GM18861 (cell line): ENCODE results near the gene ERN1.
A peak's percentile ranks its signal among the peaks of the same experiment; 100 is the strongest.
"Not testable (repeated sequence)": the region's sequence is repeated elsewhere in the genome, so short reads cannot be mapped to it uniquely, and the experiment has no call there.

Experiments
- ATAC-seq: cut with Tn5 transposase; IDR thresholded peaks from one replicate; pipeline ENCODE4 v1.9.1; 2021; ENCODE audit not compliant: unreplicated experiment

ERN1 gene

DNA sequence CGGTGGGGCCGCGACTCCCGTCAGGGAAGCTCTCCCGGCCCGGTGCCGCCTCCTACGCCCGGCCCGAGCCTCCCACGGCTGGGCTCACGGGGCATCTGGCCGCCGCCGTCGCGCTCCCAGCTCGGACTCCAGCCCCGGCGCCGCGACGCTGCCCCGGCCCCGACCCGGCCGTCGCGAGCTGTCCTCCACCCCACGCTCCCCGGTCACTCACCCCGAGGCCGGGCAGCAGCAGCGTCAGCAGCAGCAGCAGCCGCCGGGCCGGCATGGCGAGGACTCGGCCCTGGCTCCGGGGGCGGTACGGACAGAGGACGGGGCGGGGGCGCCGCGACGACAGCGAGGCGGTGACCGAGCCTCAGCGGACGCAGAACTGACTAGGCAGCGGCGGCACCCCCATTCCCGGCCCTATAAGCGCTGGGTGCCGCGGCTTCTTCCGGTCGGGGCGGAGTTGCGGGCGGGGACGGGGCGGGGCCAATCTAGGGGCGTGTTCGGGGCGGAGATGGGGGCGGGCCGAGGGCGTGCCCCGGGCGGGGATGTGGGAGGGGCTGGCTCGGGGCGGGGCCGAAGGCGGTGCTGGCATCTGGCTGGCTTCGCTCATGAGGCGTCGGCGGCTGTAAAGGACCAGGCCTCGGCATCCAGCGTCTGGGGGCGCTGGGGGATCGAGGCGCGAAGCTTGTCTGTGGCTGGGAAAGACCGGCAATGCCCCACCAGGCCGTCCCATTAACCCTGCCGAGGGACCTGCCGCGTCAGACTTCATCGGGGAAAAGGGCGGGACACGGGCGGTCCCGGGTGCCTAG, at the start of gene ERN1:
Gene ERN1, minus strand, starts transcription at position 380 of the 794 bp plus-strand sequence. Its CDS starts 115 bp downstream, at position 265.
- peak; percentile 53 for ATAC-seq

DNA sequence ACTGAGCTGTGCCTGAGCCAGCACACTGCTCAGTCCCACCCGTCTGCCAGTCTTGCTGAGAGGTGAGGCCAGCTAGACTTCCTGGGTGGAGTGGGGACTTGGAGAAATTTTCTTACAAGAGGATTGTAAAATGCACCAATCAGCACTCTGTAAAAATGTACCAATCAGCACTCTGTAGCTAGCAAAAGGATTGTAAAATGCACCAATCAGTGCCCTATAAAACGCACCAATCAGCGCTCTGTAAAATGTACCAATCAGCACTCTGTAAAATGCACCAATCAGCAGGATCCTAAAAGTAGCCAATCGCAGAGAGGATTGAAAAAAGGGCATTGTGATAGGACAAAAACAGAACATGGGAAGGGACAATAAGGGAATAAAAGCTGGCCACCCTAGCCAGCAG, 49.1 kb upstream of the ERN1 start:
- ATAC-seq = not testable (repeated sequence)

DNA sequence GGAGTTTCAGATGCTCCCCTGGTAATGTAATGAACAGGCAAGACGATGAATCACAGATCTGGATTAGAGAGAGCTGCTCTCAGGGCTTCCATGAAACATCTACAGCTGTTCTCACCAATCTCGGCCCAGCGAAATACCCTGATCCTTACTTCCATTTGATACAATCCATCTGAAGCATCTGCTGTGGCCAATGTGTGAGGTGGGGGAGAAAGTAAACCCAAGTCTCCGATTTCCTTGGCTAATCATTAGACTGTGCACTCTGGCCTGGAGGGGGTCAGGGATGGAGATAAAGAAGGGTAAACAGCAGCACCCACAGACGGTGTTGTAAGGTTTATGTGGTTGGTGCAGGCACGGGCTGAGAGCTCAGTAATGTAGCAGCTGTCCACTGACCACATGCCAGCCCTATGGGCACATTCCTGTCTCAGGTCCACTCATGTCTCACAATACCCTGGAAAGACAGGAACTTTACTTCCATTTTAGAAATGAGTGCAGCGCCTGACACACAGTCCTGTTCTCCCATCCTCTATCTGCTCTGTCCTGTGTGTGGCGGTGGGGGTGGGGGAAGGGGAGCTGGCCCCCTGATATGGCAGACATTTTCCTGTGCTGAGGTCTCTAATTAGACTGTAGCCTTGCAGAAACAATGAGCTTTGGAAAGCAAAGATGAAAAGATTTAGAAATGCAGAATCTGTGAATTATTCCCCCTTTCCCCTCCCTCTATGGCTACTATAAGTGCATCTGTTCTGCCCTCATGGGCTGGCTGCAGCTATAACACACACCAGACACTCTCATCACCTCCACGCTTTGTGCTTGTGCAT, 48.3 kb upstream of the ERN1 start:
- ATAC-seq = no peak

DNA sequence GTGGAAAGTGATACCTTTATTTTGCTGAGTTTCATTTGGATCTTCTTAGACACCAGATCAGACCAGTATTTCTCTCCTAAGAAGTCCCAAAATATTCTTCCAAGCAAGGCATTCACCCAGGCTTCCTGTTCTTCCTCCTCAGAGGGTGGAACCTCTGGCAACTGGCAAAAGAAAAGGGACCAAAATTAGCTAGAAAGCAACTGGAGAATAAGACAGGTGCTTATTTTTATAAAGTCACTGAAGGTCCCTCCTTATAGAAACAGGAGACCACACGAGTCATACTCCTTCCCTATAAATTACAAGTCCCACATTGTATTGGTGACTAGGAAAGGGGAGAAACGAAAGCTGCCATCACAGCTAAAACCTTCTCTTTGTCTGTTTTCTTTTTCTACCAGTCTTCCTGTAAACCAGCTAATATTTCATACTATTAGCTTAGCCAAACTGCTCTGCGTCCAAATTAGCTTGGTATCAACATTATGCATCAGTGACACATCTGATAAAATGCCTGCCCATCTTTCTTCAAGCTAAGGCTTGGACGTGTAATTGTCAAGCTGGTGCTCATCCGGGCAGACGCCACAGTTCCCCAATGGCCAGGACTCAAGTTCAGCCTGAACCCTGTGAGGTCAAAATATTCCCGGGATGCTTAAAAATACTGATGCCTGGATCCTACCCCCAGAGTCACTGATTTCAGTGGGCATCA, 47.5 kb upstream of the ERN1 start:
- no peak for ATAC-seq

DNA sequence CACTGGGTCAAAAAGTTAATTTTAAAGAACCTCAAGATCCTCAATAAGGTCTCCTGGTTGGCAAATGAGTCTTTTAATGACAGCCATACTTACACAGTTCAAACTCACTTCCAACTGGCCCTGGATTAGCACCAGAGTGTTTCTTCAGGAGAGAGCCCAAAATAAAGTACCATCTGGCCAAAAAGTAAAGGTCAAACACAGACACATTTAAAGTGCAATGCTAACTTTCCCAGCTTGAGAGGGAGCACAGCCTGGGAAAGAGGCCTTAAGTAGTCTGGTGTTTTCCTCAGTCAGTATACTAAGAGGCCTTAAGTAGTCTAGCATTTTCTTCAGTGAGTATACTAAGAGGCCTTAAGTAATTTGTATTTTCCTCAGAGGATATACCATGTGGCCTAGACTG, 46.6 kb upstream of the ERN1 start:
- no peak for ATAC-seq

DNA sequence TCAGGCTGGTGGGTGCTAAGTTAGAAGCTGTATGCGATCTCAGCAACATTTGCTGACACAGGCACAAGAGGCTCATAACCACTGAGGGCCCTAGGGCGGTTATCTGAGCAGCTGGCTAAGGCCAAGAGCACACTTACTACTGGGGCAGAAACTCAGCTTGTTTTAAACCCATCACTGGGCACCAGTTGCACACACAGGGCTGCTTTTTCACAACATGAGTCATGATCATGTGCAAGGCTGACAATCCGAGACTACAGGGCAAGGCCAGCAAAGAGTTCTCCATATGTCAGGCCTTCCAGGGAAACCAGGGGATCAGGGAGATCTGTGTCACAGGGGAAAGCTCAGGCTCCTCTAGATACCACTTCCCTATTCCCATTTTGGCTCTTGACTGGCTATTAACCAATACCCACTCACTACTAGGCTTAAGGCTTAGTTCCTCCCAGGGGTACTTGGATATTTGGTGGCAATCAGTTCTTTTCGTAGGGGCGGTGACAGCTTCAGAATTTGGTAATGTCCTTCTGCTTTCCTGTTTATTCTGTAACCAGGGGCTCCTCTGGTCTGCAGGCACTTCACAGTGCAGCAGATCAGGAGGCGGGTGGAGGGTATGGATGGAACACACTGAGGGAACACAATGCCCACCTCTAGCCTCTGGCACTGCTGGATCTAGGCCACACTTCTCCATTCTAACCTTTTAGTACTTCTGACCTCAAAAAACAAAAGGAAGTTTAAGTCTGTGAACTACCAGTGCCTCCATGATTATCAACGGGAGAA, 44.9 kb upstream of the ERN1 start:
- ATAC-seq = no peak

DNA sequence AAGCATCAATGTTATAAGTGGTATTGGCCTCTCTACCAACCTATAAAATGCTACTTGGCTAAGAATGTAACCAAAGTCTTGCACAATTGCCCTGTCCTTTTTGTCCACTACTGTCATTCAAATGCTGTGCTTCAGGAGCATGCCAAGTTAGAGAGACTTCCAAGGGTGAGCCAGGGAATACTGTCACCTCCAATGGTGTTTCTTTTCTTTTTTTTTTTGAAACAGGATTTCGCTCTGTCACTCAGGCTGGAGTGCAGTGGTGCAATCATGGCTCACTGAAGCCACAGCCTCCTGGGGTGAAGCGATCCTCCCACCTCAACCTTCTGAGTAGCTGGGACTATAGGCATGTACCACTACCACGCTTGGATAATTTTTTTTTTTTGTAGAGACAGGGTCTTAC, 43.7 kb upstream of the ERN1 start:
- ATAC-seq = no peak

DNA sequence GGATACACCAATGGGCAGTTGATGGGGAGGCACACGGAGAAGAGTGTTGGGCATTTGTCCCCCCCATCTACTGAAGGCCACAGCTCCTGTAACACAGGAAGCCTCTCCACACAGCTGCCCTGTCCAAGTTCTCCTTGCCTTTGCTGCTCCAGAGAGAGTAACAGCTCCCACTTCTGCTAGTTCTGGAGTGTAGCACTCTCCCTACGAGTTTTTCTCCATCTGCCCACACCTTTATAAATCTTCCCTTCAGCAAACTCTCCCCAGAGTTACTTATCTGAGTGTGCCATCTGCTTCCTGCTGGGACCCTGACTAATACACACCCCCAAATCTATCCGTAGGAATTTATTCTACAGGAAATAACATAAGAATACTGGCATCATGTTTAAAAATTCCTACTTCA, 42.6 kb upstream of the ERN1 start:
- no peak for ATAC-seq

DNA sequence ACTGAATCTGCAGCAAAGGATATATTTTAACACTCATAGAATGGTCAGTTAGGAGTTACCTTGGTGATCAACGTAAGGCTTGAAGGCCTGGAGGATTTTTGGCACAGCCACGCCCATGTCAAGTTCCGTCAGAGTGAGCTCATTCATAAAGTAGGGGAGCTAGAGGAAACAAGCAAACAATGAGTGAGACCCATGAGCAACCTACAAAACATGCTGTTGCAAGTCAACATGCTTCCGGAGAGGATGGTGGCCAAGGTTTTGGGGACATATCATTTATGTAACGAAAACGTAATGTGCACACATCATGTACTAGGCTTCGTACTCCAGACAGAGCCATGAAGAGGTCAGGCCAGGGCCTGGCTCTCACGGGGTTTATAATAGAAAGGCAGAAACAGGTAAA, 41.1 kb upstream of the ERN1 start:
- ATAC-seq = no peak

DNA sequence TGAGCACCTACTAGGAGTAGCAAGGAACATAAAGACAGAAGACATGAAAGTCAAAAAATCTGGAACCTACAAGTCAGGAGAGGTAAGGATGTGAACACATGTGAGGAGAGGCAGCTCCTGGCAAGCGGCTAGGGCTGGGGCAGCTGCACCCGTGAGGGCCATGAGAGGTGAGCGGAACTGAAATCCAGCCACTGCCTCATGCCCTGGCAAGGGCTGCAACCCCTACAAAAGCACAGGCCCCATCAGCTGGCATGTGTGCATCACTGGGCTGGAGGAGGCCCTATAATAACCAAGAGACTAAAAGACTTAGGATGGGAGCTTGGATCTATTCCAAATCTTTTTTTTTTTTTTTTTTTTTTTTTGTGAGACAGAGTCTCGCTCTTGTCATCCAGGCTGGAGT, 40.3 kb upstream of the ERN1 start:
- ATAC-seq = no peak

DNA sequence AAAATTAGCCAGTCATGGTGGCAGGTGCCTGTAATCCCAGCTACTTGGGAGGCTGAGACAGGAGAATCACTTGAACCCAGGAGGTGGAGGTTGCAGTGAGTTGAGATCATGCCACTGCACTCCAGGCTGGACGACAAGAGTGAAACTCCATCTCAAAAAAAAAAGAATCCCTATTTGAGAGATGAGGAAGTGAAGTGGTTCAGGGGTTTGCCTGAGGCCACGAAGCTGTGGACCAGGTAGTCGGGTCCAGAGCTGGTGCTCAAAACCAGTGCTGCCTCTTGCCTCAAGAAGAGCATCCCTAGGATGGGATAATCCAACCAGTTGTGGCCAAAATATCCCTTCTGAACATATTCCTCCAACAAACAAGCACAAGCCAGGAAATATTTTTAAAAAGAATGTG, 37.7 kb upstream of the ERN1 start:
- not testable (repeated sequence) for ATAC-seq

DNA sequence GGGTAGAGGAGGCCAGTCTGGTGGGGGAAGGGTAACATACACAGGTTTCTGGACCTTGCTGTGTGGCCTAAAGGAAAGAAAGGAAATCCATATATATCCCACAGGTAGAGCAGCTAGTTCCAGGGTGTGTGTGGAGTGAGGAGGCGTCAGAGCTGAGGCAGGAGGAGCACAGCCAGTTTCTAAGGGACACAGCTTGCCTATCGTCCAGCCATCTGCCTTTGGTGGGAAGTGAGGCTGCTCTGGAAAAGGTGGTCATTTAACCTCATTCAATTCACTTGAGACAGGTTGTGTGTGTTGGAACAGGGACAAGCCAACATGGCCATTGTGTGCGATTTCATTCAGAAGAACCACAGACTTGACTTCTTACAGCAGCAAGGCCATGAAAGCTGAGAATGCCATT, 36.9 kb upstream of the ERN1 start:
- no peak for ATAC-seq

DNA sequence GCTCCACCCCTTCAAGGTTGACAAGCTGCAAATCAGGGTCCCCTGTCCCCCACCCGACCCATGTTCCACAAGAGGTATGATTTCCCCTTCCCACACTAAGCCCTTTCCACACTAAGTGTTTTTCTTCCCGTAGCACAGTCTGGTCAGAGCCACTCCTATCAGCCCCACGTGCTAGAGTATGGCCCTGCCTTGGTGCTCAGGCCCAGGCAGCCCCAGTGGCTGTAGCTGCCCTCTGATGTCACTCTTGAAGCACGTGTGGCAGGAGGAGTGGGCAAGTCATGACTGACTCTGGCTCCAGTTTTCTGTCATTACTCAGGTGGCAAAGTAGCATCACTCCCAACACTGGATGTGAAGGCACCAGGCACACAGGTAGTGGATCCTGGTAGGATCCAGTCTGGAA, 35.4 kb upstream of the ERN1 start:
- no peak for ATAC-seq

DNA sequence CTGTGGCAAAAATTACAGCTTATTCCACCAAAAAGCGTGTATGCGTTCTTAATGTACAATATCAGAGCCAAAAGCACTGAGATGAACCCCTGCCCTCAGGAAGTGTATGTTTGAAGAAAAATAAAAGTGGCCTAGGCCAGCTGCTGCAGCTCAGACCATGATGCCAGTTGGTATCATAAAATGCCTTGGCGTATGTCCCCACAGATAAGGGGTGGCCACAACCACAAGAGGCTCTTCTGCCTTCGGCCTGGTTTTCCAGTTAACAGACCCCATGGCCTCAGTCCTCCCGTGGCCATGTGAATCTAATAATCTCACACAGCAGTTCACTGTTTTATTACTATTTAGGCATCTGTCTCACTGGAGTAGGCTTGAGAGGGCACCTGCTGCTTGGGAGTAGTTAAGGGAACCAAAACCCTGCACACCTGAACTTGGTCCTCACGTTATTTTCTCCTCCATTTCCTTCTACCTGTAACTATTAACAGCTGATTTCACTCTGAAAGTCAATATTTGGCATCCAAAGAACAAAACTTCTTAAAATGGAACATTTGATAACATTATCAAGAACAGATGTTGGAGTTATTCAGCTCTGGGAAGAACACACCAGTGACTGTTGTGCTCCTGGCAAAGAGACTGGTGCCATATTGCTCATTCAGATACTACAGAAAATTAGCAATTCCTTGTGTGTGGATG, 34.8 kb upstream of the ERN1 start:
- no peak for ATAC-seq

DNA sequence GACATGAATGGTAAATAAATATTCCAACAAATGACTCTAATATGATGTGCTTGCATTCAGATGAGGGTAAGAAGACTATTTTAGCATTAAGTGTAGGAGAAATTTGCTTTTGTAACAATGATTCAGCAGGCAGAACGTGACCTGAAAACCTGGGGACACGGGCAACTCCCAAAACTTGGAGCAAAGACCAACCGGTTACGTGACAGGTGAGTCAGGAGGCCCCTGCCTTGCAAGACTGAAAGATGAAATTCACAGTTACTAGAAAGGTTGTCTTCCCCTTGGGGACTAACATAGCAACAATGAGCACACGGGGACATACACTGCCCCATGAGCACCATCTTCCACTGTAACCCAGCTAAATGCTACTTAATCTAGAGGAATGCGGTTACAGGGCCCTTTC, 33.5 kb upstream of the ERN1 start:
- no peak for ATAC-seq

DNA sequence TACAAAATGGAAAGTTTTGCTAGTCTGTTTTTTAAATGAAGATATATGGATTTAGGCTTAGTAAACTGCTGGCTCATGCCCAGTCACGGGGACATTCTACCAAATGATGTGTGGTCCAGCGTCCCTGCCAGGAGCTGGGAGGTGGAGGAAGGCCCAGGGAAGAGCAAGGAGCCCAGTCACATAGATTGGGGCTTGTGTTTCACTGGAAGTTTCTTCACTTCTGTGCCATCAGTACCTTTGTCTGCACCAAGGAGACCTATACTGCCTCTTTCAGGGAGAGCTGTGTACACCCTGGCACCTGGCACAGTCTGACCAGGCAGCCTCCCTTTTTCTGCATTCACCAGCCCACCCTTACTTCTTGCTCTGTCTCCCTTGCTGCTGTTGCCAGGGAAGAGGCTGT, 32.6 kb upstream of the ERN1 start:
- ATAC-seq = no peak

DNA sequence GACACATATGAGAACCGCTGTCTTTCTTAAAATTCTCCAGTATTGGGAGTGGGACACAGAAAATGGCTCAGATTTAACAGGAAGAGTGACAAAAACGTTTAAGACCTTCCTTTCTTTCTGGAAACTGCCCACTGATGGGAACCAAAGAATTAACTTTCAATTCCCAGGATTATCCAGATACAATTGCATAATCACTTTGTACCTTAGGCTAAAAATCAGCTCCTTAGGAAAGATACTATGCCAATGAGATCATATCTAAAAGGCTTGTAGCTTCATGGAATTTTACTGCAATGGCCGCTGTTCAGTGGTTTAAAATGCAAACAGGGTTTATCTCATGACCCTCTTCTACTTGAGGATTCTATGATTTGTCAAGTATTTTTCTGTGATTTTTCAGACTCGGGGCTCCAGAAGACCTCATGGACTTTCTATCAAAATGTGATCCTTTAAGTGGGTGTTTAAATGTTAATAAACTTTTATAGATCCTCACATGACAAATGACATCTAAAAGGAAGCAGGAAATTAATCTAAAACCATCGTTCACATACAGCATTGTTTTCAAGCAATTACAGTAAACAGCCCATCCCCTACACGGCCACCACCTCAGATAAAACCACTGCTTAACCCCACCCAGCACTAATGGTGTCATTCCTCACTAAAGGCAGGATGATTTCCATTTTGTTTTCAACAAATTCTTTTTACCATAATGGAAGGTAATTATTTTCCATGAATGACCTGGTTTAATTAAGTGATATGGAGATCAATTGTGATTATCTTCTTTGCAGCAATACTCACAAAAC, 31.6 kb upstream of the ERN1 start:
- no peak for ATAC-seq

DNA sequence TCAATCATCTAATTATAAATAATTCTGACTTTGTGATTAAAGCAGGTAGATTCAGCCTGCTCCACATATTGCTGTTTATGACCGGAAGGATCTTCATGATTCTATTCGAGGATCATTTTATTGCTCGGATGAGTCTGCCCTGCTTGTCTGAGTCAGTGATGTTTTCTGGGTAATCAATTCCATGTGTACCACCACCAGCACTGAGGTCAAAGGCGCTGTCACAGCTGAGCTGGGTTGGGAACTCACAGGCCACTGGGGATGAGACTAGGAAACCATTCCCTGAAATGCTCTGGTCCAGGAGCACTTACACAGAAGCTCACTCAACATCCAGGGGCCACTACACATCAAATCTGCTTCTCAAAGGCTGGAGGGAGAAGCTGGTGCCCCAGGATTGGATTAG, 30.4 kb upstream of the ERN1 start:
- ATAC-seq = no peak

DNA sequence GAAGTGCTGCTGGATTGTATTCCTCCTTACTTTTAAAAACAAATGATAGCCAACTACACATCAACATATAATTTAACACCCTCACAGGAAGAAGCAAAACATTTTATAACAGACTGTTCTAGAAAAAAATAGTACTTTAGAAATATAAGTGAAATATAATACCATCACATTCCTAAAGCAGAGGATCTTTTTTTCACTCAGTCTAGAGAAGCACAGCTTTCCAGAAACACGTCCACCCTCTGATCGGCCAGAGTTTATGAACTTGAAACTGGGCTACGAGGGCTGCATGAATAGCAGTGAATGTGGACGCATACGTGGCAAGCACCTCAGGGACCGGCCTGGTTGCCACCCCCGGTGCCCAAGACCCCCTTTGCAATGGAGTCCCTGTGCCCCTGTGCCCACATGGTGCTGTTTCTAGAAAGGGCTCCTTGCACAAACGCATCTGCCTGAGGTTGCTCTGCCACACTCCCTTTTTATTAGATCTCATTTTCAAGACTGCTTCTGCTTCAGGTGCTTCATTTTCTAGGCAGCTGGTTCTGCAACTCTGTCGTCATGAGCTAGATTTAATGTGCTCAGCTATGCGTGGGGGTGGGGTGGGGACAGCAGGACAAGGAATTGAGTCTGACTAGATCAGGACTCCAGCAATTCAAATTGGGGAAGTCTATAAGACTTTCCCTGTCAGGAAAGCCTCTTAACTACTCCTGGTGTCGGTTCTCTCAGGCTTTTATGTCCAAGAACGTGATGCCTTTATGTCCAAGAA, 29.1 kb upstream of the ERN1 start:
- no peak for ATAC-seq
